Calu3 (cell line): ENCODE results near the gene AGK. TPM values are rescaled to one million over a fixed set of nuclear protein-coding genes. Genes with fewer than 3 reads are reported as not detected.
"Not testable (repeated sequence)": the region's sequence is repeated elsewhere in the genome, so short reads cannot be mapped to it uniquely, and the experiment has no call there.

ENCODE experiments used
- BruUV-seq: library from RNA; stranded (reverse); fragments of 400-500 nt; replicated peaks from 2 replicates; lab custom pipeline; 2021; lab: Mats Ljungman, UMichigan
- CTCF ChIA-PET: fragments of 300-600 bp; sonication (Branson Sonifier 250); formaldehyde crosslinking; loops from one replicate; lab custom pipeline; 2022; ENCODE audit warnings: antibody characterized with exemption; lab: Charles Lee
- DNase-seq: peaks from one replicate; pipeline ENCODE4 v3.0.0; 2022
- H3K27ac Mint-ChIP-seq: one replicate; pipeline ENCODE4 v1.8.0; 2022; ENCODE audit warnings: mixed read lengths; ENCODE audit not compliant: unreplicated experiment
- H3K27me3 Mint-ChIP-seq: one replicate; pipeline ENCODE4 v1.8.0; 2022; ENCODE audit warnings: mixed read lengths; ENCODE audit not compliant: unreplicated experiment
- H3K36me3 Mint-ChIP-seq: one replicate; pipeline ENCODE4 v1.8.0; 2022; ENCODE audit warnings: mild to moderate bottlenecking, moderate library complexity, mixed read lengths; ENCODE audit not compliant: insufficient read depth, unreplicated experiment
- H3K4me1 Mint-ChIP-seq: one replicate; pipeline ENCODE4 v1.8.0; 2022; ENCODE audit warnings: mild to moderate bottlenecking, low read depth, mixed read lengths; ENCODE audit not compliant: unreplicated experiment
- H3K4me3 Mint-ChIP-seq: one replicate; pipeline ENCODE4 v1.8.0; 2022; ENCODE audit warnings: mild to moderate bottlenecking, low read depth, moderate library complexity, mixed read lengths; ENCODE audit not compliant: unreplicated experiment
- H3K9me3 Mint-ChIP-seq: one replicate; pipeline ENCODE4 v1.8.0; 2022; ENCODE audit warnings: low read depth, mixed read lengths; ENCODE audit not compliant: unreplicated experiment
- CTCF ChIP-seq: fragments of 200-600 bp; IDR thresholded peaks from one replicate; pipeline ENCODE4 v1.8.0; 2022; ENCODE audit warnings: antibody characterized with exemption; ENCODE audit not compliant: unreplicated experiment
- intact Hi-C: fragments of 100-400 bp; cut with micrococcal nuclease; formaldehyde crosslinking; loops from one replicate; pipeline ENCODE4 v1.10.0; 2022; ENCODE audit not compliant: unreplicated experiment
- total RNA-seq: library from RNA; stranded (reverse); gene quantifications from 2 replicates; pipeline ENCODE4 v1.2.3, GENCODE V29; 2022

AGK gene
- total RNA-seq, 1 experiment from 2014 or later, result 32.3 TPM

DNA sequence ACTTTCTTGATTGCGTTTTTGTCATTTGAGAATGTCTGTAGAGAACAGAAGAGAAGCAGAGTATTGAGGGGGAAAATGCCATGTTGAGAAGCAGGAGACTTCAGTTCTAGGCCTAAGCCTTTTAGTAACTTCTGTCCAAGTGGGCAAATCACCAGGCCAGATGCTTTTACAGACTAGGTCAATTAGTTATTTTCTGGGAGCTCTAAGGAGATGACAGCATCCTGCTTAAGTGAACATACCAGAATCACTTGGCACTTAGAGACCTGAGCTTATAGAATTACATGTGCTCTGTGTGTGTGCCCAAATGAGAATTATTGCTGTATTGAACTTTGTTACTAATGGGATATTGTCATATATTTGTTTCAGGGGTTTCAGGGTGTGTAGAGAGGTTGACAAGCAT lies 24.0 kb downstream of the AGK start:
- BruUV-seq, result no TSS peak
- no peaks in the 10 kb centered on the region for H3K27me3 Mint-ChIP-seq
- H3K27ac Mint-ChIP-seq, result no peak overlapping the region
- H3K36me3 Mint-ChIP-seq, result no peaks in the 10 kb centered on the region
- H3K9me3 Mint-ChIP-seq, result peaks cover 12% of the 10 kb centered on the region
- intact Hi-C loops, result no loop called here
- TF ChIP-seq CTCF, result no peak
- H3K4me1 Mint-ChIP-seq, result no peaks in the 10 kb centered on the region
- no peak for DNase-seq
- H3K4me3 Mint-ChIP-seq, result no peak overlapping the region
- CTCF ChIA-PET, result no interaction called here

DNA sequence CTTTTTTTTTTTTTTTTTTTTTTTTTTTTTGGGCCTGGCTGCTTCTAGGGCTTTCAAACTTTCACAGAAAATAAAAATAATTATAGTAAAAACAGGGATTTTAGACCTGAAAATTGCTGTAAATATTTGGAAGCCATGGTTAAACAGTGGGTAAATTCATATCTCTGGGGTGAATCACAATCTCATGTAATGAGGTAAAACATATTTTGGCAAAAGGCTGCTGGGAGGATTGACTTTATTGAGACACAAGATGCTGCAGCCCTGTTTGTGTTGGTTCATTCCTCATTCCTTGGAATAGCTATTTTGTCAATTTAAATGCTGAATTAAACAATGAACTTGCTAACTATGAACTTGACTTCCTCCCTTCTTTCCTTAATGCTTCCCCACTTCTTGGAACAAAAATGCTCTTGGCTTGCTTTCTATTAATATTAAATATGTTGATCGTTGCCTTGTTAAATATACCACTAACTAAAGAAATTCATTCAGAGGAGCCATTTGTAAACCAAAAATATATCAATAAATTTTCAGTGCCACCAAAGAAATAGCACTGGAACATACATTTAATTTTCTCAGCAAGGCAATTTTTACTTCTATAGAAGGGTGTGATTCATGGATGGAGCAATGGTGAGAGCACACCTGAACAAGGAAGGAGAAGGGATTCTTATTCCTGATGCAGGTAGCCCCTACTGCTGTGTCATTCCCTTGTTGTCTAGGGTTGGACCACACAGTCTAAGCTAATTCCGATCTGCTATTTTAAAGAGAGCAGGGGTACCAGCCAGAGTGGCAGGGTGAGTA lies 24.6 kb downstream of the AGK start:
- TF ChIP-seq CTCF, result no peak
- Mint-ChIP-seq H3K36me3 (no peaks in the 10 kb centered on the region), H3K4me3 (no peak overlapping the region), H3K9me3 (peaks cover 12% of the 10 kb centered on the region), H3K27me3 (no peaks in the 10 kb centered on the region), H3K4me1 (no peaks in the 10 kb centered on the region), H3K27ac (no peak overlapping the region)
- intact Hi-C loops, result no loop called here
- DNase-seq, result no peak
- CTCF ChIA-PET, result no interaction called here
- no TSS peak for BruUV-seq

- BruUV-seq, result no TSS peak
- no peak for DNase-seq
- CTCF ChIA-PET, result interaction anchor here (0.7 kb wide), 2 partner anchors 28 to 75 kb away, joined by 3 read pairs; no protein-coding TSS in a partner anchor
- Mint-ChIP-seq H3K4me1 (no peaks in the 10 kb centered on the region), H3K9me3 (peaks cover 12% of the 10 kb centered on the region), H3K27ac (no peak overlapping the region), H3K4me3 (no peak overlapping the region), H3K27me3 (no peaks in the 10 kb centered on the region), H3K36me3 (no peaks in the 10 kb centered on the region)
- intact Hi-C loops, result no loop called here
- no peak for TF ChIP-seq CTCF
Observed at GRCh38 chr7:141577043-141577839, 26.0 kb downstream of the AGK start.

- DNase-seq, CTCF ChIA-PET, BruUV-seq, H3K4me3 Mint-ChIP-seq, H3K36me3 Mint-ChIP-seq, H3K27me3 Mint-ChIP-seq, H3K27ac Mint-ChIP-seq, intact Hi-C loops, H3K4me1 Mint-ChIP-seq: not testable (repeated sequence)
- peaks cover 17% of the 10 kb centered on the region for H3K9me3 Mint-ChIP-seq
Observed at GRCh38 chr7:141579953-141580352, 28.7 kb downstream of the AGK start.

DNA sequence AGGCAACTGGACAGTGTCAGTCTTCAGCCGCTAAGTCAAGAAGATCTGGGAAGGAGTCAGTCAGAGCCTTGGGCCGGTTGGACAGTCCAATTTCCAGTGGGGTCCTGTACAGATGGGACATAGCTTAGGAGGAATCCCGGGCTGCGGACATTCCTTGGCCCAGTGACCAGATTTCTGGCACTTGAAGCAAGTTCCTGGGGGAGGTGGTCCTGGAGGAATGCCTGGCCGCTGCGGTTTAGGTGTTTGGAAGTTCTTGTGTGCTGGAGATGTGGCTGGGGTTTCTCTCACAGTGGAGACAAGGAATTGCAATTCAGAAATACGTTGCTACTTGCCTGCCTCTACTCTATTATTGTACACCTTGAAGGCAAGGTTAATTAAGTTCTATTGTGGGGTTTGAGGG lies 30.9 kb downstream of the AGK start:
- BruUV-seq, H3K27me3 Mint-ChIP-seq, H3K4me1 Mint-ChIP-seq, H3K27ac Mint-ChIP-seq, intact Hi-C loops, DNase-seq, H3K9me3 Mint-ChIP-seq, H3K4me3 Mint-ChIP-seq, H3K36me3 Mint-ChIP-seq: not testable (repeated sequence)
- CTCF ChIA-PET, result interaction anchor here (0.6 kb wide), 1 partner anchor 640 kb away, joined by 3 read pairs; no protein-coding TSS in a partner anchor
